CD4-positive, alpha-beta T cell treated with Interleukin-6 at 100 ng/mL for 8 hours (primary cell): Measurements from ENCODE around the gene GALNT18.

Source experiments
- DNase-seq: peaks from one replicate; pipeline ENCODE4 v3.0.0-alpha.2; 2020; ENCODE audit warnings: mixed read lengths, low spot score

The GALNT18 gene

DNA sequence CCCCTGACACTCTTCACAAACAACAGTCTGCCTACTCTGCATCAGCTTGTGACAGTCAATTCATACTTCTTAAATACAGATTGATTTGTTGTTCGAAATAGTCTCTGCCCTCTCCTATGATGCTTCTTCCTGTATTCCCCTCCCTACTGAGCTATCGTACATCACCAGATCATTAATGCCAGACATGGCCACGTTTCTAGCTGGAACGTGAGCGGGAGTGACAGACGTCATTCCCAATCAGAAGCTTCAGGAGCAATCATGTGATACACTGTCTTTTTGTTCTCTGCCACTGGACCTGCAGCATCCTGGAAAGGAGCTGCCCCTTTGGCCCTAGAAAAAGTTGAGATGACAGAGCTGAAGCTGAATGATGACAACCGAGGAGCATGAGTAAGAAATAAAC, 317.3 kb downstream of the GALNT18 start:
- no peak for DNase-seq

DNA sequence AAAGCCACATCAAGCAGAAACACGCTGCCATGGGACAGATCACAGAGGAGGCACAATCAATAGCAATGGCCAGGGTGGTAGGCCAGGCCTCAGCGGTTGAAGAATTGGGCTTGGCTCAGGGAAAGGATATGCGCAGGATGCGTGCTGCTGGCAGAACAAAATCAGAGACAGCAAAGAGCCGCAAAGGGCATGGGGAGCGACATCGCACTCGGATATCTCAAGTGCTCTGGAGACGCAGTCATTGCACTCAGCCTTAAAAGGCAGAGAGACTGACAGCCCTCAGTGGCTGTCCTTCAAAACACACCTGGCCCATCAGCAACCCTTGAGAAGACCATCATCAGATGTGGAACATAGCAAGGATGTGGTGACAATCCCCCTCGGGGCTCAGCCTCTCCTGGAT, 319.2 kb downstream of the GALNT18 start:
- no peak for DNase-seq

DNA sequence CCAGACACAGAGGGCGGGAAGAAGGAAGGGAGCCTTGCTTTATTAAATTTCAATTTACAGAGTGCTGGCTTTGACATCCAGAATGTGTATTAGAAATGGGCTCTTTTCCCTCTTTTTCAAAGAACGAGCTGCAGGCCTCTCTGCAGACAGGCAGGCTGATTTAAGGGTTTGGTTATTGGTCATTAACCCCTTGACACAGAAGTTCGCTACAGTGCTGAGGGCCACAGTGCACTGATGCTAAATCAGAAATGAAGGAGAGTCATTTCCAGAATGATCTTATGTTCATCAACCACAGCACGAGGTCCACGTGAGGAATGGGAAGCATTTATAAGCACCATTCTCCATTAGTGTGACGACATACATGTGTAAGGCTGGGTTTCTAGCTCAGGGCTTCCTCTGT, 320.6 kb downstream of the GALNT18 start:
- DNase-seq = no peak

- DNase-seq = no peak
These were observed 324.2 kb downstream of the GALNT18 start for GRCh38 chr11:11297578-11297977.

GRCh38 chr11:11296434-11296833, 325.4 kb downstream of the GALNT18 start:
- DNase-seq = no peak

GRCh38 chr11:11294551-11294855, 327.3 kb downstream of the GALNT18 start:
- DNase-seq = no peak

GRCh38 chr11:11293798-11294550, 327.8 kb downstream of the GALNT18 start:
- no peak for DNase-seq

DNA sequence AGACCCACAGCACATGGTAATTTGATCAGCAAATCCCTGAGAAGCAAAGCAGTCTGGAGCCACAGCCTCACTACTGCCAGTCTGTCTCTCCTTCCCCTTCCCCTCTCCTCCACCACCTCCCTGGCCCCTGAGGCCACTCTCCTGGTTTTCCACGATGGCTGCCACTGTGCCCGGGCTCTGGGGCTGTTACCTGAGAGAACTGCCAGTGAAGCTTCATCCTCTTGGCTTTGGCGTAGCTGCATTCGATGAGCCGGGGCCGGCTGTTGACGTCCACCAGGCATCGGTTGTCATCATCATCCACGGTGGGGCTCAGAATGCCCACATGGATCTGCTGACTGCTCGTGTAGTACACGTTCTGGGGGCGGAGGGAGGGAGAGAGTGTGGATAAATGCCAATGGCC, 329.0 kb downstream of the GALNT18 start:
- DNase-seq = no peak

DNA sequence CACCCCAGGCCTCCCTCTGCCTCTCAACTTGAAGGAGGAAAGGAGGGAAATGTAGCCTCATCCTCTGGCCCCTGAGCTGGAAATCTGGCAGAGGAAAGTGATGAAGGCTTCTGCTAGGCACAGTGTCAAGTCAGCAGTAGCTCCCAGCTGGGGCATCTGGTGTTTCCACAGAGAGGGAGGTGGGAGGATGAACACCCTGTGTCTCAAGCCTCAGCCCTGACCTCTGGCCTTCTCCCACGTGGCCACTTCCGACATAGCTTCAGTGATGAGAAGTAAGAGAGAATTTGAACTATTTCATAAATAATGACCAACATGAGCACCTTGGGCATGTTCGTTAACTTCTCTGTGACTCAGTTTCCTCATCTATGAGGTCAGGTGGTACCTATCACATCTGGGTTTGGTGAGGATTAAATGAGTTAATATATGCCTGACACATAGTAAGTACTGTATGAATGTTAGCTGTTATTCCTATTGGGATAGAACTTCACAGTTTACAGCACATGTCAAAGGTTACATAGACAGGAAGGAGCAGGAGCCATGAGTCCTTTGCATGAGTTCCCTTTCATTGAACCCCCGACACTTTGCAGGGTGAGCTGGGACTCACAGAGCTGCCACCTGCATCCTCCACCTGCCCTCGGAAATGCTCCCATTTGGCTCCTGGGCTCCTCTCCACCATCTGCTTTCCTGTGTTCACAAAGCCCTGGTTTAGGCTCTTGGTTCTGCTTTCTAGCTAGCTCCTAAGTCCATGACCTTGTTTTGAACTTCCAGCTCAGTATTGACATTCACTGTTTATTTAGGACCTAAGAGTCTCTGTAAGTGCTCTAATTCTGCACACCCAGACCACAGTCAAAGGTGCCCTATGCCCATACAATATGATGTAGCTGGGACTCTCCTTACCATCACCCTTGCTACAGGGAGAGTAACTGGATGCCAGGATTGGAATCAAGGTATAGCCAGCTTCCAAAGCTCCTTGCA, 330.5 kb downstream of the GALNT18 start:
- DNase-seq = no peak

DNA sequence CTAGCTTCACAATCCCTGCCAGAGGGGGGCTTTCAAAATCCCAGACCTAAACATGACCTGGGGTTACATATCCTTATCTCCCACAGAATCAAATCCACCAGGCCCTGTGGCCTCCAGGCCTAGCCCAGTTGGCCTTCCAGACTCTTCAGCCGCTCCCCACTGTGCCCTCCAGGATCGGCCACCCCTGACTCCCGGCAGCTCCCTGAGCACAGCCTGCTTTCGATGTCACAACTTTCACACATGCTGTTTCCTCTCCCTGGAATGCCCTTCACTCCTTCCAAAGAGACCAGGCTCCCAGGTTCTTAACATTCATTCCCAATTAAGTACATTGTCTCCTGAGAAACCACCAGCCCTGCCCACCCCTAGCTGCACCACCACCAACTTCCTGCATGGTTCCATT, 331.5 kb downstream of the GALNT18 start:
- DNase-seq = no peak

DNA sequence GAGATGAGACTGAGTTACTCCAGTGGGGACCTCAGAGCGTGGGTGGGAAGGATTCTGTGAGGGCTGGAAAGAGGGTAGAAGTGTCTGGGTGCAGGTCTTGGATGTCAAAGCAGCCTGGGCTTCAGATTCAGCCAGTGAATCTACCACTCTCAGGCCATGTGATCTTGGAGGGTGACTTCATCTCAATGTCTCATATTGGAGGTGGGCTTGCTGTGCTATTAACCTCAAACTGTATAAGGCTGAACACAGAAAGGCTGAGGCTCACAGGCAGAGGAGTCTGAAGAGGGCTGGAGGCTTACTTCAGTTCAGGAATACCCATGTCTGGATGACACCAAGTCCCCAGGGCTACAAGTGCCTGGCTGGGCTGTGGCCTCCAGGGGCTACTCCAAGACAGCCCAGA, 332.1 kb downstream of the GALNT18 start:
- DNase-seq = no peak

DNA sequence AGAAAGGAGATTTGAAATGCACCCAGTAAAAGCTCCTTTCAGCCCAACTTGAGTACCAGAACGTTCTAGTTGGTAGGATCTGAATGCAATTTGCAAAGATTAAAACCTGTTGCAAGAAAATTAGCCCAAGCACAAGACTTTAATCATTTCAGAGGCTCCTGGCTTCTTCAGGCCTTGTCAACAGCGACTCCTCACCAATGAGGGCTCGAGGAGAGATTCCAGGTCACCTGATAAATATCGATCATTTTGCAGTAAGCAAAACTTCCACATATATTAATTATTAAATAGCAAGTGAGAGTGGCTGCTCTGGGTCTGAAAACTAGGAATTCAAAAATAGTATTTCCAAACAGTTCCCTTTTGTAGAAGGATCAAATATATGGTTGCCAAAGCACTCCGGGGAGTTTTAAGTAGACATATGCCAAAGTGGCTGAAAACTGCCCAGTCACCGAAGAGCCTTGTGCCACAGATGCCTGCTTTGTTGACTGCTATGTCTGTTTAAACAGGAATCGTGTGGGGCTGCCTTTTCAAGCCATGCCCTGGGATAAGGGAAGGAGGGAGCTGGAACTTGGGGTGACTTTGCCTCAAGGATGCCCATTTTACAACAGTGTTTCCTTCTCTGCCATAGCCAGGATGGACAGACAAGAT, 332.7 kb downstream of the GALNT18 start:
- no peak for DNase-seq

GRCh38 chr11:11284481-11284880, 337.3 kb downstream of the GALNT18 start:
- no peak for DNase-seq

DNA sequence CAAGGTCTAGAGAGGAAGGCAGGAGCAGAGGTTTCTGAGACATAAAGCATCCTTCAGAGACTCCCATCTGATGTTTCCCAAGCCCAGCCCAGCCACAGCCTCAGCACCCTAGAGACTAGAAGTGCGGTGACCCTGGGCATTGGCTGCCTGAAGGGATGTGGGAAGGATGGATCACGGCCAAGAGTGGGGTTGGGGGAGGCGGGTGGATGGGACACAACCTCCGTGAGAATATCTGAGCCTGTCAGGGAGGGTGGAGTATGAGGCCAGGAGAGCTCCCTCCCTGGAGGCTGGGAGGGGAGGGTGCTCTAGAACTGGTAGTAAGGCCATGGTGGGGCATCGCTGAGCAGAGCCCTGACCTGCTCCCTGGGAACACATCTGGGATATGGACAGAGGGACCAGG, 340.2 kb downstream of the GALNT18 start:
- no peak for DNase-seq

- no peak for DNase-seq
These were observed 341.0 kb downstream of the GALNT18 start for GRCh38 chr11:11280826-11281225.

DNA sequence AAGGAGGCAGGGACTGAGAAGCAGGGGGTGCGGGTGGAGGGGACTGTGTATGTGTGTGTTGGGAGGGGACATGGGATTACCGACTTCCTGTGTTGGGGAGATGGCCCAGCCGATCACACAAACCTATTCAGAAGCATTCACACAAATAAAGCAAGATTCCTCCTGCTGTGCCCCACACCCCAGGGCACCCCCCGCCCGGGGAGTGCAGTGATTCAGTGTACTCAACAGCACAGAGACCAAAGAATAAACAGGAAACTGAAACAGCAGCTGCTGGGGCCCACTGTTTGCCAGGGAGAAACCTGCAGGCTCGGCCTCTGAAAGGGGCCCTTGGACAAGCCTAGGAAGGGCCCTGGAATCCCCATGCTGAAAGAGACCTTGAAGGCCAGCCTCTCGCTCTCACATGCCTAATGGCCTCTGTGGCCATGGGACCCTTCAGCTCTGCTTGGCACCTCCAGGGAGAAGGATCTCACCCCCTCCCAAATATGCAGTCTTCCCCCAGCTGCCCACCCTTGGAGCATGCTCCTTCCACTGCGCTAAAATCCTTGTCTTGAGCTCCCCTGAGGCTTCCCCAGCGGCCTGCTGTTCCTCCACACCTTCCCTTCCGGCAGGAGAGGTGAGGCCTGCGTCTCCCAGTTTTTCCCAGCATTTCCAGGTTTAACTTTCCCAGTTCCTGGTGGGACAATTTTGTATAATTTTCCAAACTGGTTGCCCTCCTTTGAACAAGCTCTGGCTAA, 341.7 kb downstream of the GALNT18 start:
- DNase-seq = no peak

- no peak for DNase-seq
These were observed 349.6 kb downstream of the GALNT18 start for GRCh38 chr11:11272254-11272653.

DNA sequence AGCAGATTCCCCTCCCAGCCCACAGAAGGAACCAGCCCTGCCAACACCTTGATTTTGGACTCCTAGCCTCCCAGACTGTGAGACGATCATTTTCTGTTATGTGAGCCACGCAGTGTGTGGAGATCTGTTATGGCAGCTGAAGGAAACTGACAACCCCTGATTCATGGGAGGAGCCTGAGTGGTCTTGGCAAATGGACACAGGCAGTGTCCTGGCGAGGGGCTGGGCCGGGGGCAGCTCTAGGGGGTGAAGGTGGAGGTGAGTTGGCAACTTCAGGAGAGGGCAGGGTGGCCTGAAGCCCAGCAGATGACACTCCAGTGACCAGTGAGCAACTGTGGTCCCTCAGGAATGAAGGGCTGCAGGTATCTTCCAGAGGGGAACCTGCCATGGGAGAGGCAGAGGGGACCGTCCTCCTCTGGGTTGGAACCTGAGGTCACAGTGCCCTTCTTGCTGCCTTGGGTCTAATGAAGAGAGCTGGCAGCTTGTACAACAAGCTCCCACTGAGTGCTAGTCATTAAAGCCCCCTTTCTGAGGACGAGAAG, 351.5 kb downstream of the GALNT18 start:
- DNase-seq = no peak

- no peak for DNase-seq
These were observed 353.1 kb downstream of the GALNT18 start for GRCh38 chr11:11268706-11269105.

DNA sequence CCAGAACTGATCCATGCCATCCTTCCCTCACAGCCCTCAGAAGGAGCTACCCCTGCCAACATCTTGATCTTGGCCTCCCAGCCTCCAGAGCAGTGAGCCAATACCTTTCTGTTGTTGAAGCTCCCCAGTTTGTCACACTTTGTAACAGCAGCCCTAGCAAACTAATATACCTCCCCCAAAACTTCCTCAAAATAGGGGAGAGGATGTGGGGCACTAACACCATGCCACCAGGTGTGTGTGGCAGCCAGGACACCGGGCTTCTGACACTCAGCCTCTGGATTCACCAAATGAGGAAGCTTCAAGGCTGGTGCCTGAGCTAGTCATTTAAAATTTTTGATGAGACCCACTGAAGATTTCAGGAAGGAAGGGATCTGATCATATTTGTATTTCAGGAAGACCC, 353.7 kb downstream of the GALNT18 start:
- no peak for DNase-seq

GRCh38 chr11:11267312-11267711, 354.5 kb downstream of the GALNT18 start:
- no peak for DNase-seq
